PC-9 (cell line): ENCODE data around the gene AIRE.

Experiments
- EZH2 ChIP-seq: fragments of 200-600 bp; sonication (generic); IDR thresholded peaks from 2 replicates; pipeline ENCODE4 v1.8.0; 2017; ENCODE audit warnings: antibody characterized with exemption, low read depth
- TF ChIP-seq, protein P1 (sequence below): fragments of 200-600 bp; sonication (generic); conservative IDR thresholded peaks from 2 replicates; pipeline ENCODE4 v1.6.1; 2017; ENCODE audit warnings: mixed run types, antibody characterized with exemption, mild to moderate bottlenecking, moderate library complexity

DNA sequence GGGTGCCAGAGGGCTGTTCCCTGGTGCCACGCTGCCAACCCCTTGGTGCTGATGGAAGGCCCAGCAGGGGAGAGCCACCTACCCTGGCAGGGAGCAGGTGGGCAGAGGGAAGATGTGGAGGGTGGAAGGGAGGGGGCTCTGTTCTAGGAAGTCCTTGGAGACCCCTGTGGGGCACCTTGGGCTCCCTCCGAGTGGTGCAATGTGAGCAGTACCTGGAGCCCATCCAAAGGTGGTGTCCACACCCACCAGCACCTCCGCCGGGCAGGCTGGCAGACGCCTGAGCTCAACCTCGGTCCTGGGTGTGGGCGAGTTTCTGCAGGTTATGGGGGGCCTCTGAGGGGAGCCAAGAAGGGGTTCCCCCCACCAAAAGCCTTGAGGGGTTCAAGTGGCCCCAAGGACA is 12.6 kb upstream of the AIRE start:
- TF ChIP-seq, protein P1, sequence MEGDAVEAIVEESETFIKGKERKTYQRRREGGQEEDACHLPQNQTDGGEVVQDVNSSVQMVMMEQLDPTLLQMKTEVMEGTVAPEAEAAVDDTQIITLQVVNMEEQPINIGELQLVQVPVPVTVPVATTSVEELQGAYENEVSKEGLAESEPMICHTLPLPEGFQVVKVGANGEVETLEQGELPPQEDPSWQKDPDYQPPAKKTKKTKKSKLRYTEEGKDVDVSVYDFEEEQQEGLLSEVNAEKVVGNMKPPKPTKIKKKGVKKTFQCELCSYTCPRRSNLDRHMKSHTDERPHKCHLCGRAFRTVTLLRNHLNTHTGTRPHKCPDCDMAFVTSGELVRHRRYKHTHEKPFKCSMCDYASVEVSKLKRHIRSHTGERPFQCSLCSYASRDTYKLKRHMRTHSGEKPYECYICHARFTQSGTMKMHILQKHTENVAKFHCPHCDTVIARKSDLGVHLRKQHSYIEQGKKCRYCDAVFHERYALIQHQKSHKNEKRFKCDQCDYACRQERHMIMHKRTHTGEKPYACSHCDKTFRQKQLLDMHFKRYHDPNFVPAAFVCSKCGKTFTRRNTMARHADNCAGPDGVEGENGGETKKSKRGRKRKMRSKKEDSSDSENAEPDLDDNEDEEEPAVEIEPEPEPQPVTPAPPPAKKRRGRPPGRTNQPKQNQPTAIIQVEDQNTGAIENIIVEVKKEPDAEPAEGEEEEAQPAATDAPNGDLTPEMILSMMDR = no peak
- TF ChIP-seq EZH2 = no peak
